Left colon (tissue), 2 donors: Measurements from ENCODE around the gene CD247. TPM values are rescaled to one million over a fixed set of nuclear protein-coding genes. Genes with fewer than 3 reads are reported as not detected.
"Not testable (repeated sequence)": the region's sequence is repeated elsewhere in the genome, so short reads cannot be mapped to it uniquely, and the experiment has no call there.

Experiments used
- ATAC-seq: fragments of 200-7000 bp; cut with Tn5 transposase; one replicate; pipeline ENCODE4 v1.9.1; 2020; ENCODE audit warnings: mild to moderate bottlenecking, moderate library complexity
- DNase-seq, 2 donors: peaks; one replicate each; pipeline ENCODE4 v3.0.0-alpha.2; 2020
- intact Hi-C, 2 donors: fragments of 100-400 bp; cut with DNase I in 1 of 2; cut with micrococcal nuclease in 1 of 2; formaldehyde crosslinking; loops; one replicate each; pipeline versions ENCODE4 v1.11.2 to v1.14.0; 2022; cut with DNase I, micrococcal nuclease
- long read RNA-seq: library from polyadenylated mRNA; unstranded; transcript quantifications from one replicate; pipeline ENCODE4 v2.0.0, GENCODE V29; 2021
- total RNA-seq, 2 donors: library from RNA; stranded (reverse); fragmentation: NEBNext Ultra II Directional; extraction: Animal tissue kit (Norgen Biotek cat#: 25700); gene quantifications; one replicate each; pipeline ENCODE4 v1.2.1, GENCODE V29; 2021
- donor health status: DM: no; HTN: no; CAD: no.
- donor health status: DM: yes; HTN: yes; CAD: no.

Gene CD247
- total RNA-seq = 1 to 10 TPM; 2.0 to 5.2 TPM
- long read RNA-seq, partial matches to known transcripts = 0 of 1 reads
- long read RNA-seq, other reads (novel, unspliced or antisense) = 1 of 1 reads

DNA sequence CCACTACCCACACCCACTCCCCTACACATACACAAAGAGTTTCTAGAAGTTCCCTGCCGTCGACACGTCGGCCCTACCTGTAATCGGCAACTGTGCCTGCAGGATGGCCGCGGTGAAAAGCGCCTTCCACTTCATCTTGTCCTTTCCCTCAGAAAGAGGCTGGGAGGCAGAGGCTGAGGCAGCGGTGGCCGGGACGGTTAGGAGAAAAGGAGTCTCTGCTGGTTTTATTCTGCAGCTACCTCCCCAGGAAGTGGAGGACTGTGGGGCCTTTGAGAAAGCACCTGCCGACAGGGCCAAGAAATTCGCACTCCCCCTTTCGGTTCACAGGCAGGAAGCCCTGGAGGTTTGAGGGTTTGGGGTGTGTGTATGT, at the start of gene CD247:
Gene CD247, minus strand, starts transcription at position 199 of the 370 bp plus-strand sequence. Its CDS starts 64 bp downstream, at position 135.
- intact Hi-C loops = no loop called here
- ATAC-seq = peak; percentile 28
- DNase-seq = no peak

DNA sequence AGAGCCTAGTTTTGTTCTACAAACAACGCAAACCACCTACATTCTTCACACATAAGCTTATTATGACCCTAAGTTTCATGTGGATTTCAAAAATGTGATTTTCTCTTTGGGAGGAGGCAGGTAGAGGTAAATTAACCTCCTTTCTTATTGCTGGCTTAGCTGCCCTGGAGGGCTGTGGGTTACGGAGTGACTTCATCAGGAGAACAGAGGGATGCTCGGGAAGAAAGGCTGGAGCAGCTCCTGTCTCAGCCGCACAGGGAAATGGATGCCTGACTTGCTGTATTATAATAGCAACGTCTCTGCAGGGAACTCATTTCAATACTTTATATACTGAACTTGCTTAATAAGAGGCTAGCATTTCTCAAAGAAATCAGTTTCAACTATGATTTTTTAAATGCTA, 49.3 kb upstream of the CD247 start:
- DNase-seq = no peak
- intact Hi-C loops = no loop called here
- ATAC-seq = no peak

DNA sequence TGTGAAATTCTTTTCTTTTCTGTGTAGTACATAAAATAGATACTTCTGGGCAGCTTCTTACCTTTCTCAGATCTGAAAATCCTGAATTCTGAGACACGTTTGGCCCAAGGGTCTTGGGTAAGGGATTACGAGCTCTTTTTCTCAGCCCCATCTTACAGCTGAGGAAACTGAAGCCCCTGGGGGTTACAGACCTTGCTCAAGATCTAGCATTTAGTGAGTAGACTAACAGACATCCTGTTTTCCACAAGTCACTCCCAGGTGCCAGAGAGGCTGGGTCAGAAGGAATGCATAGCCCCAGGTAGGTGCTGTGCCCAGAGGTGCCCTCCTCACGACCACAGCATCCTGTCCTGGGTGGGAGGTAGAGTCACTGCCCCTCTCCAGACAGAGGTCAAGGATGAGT, 48.4 kb upstream of the CD247 start:
- intact Hi-C loops = no loop called here
- ATAC-seq (no peak), DNase-seq (no peak)

DNA sequence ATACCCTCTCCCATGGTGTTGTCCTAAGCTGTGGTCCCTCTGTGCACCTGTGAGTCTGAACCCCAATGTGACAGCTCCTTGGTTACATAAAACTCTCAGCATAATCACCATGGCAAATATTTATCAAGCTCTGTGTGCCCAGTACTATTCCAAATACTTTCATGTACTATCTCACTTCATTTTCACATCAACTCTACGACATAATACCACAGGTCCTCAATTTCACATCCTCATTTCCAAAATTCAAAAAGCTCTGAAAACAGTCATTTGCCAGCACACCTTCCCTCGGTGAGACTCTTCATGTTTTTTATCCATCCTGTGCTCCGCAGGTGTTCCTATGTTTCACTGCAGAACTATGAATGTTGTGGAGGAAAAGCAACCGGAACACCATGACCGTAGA, 47.6 kb upstream of the CD247 start:
- ATAC-seq = no peak
- intact Hi-C loops = no loop called here

DNA sequence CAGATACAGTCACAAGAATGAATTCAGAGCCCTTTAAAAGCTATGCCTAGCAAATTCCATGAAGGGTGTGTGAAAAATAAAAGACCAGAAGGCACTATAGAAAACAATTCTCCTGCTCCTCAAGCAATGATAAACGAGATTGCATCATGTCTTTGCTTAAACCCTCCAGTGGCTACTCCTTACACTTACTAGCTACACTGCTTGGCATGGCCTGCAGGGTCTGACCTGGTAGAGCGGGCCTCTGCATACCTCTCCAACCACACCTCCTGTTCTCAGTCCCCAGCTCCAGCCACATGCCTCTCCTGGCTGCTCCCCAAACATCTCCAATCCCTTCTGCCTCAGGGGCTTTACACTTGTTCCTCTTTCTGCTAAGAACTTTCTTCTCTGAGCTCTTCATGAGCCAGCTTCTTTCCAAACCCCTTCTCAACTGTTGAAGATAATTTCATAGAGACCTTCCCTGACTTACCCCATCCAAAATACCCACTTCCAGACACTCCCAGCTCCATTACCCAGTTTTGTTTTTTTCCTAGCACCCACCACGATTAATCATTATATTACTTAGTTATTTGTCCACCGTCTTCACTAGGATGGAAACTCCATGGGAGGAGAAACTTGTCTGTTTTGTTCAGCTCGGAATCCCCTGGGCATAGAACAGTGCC, 46.4 kb upstream of the CD247 start:
- intact Hi-C loops = no loop called here
- ATAC-seq = no peak
- no peak for DNase-seq

More for the DNA sequence above, 47.6 kb upstream of the CD247 start:
- DNase-seq = no peak

DNA sequence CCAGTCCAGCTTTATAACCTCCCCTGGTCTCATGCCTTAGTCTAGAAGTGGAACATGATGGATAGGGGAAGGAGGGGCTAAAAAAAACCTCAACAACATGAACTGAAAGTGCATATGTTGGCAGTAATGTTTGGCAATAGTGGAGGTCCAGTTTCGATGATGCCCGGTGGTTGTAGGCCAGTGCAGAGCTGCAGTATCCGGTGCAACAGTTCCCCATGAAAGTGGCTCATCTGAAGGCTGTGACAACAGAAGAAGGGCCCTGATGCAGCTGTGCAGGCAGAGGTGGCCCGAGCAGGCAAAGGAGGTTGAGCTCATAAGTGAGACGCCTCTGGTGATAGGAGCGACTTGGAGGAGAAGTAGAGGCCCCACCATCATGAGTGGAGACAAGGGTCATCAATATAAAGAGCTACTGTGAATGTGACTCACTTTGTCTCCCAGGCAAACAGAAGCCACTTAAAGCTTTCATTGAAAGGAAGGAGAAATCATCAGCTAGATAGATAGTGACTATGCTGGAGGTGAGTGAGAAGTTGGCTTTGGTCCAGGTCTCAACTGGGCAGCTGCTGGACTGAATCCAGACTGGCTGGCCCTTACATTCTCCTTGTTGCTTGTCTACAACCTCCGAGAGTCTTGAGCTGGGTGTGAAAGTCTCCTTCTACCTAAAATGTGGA, 45.4 kb upstream of the CD247 start:
- DNase-seq (peak; percentile 7 to 41), ATAC-seq (peak; percentile 21)
- intact Hi-C loops = no loop called here

DNA sequence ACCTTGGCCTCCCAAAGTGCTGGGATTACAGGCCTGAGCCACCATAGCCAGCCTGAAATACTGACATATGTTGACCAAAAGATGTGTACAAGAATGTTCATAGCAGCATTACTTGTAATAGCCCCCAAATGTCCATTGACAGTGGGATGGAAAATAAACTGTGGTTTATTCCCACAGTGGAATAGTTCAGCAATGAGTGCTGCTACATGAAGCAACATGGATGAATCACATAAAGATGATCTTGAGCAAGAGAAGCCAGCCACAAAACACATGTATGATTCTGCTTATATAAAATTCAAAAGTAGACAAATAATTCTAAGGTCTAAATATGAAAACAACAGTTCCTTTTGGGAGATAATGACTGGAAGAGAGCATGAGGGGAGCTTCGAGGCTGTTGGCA, 44.4 kb upstream of the CD247 start:
- no peak for DNase-seq
- no peak for ATAC-seq
- intact Hi-C loops = no loop called here

DNA sequence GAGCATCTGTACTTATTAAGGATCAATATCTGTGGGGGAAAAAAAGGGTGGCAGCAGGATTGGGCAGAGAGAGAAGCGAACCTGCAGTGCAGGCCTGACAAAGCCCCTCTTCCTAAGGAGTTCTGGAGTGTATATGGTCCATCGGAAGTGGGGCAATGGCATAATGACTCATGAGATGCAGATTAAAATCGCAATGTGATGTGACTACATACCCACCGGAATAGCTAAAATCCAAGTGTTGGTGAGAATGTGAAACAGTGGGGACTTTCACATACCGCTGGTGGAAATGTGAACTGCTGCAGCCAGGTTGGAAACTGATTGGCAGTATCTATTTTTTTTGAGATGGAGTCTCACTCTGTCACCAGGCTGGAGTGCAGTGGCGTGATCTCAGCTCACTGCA, 43.4 kb upstream of the CD247 start:
- ATAC-seq (no peak), DNase-seq (no peak)
- intact Hi-C loops = no loop called here

DNA sequence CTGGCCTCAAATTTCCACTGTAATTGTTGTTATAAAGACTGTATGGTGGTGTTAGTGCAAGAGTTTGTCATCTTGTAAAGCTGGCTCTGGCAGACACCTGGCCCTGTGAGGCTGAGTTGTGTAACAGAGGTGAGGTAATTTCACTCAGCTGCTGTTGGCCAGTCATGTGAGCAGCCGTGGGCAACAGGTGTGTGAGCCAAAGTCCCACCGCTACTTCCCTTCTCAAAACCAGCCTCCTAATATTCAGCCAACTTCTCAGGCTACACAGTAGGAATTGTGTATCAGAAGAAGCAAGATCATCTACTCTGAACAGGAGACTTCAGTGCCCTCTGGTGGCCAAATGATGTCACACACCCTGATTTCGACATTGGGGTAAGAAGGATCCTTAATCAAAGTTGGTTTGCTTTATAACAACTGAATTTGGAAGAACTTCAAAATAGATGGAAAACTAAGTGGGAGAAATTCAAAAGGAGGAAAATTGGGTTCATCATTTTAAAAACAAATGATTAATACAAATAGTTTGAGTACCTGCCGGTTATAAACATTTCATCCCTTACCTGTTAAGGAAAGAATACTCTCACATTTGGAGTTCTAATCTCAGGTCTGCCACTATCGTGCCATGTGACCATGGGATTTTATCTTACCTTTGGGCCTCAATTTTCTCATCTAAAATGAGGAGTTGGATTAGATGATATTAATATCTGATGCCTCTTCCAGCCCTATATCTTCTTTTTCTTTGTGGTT, 37.8 kb upstream of the CD247 start:
- peak; percentile 36 for ATAC-seq
- intact Hi-C loops = no loop called here
- DNase-seq = peak; percentile 67 to 80

DNA sequence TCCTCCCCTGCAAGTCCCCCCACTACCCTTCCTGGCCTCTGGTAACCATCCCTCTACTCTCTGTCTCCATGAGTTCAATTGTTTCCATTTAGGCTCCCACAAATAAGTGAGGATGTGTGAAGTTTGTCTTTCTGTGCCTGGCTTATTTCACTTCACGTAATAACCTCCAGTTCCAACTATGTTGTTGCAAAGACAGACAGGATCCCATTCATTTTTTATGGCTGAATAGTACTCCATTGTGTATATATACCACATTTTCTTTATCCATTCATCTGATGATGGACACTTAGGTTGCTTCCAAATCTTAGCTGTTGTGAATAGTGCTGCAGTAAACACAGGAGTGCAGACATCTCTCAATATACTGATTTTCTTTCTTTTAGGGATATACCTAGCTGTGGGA, 36.7 kb upstream of the CD247 start:
- ATAC-seq, DNase-seq, intact Hi-C loops: not testable (repeated sequence)

DNA sequence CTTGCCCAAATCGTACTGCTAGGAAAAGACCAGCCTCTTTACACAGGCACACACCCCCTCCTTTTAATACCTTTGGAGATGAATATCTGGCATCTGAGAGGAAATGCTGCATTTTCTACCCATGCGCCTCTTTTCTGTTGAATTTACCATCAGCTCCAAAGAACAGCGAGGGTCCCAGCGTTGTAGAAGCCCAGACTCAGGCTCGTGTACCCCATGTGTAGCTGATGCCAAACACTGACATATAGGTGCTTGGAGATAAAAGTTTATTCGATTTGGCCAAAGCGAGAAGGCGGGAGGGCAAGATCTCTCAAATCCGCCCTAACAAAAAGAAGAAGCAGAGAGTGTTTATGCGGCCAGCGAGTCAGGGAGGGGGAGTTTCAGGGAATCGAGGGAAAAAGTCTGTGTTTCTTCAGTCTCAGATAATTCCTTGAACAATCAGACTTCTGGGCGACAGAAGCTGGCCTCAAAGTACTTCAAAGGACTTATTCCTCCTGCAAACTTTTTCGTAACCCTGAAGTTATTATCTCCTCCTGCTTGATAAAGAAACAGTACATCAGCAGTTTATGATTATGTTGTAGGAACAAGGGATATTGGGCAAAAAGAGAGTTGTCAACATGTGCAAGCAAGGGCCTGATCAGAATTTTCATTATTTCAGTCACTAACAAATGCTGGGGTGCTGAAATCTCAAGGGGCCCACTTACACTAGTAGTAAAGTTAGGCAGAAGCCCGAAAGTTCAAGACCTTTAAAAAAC, 35.9 kb upstream of the CD247 start:
- ATAC-seq = no peak
- intact Hi-C loops = no loop called here
- peak in 1 of 2 donors; percentile 18 for DNase-seq

DNA sequence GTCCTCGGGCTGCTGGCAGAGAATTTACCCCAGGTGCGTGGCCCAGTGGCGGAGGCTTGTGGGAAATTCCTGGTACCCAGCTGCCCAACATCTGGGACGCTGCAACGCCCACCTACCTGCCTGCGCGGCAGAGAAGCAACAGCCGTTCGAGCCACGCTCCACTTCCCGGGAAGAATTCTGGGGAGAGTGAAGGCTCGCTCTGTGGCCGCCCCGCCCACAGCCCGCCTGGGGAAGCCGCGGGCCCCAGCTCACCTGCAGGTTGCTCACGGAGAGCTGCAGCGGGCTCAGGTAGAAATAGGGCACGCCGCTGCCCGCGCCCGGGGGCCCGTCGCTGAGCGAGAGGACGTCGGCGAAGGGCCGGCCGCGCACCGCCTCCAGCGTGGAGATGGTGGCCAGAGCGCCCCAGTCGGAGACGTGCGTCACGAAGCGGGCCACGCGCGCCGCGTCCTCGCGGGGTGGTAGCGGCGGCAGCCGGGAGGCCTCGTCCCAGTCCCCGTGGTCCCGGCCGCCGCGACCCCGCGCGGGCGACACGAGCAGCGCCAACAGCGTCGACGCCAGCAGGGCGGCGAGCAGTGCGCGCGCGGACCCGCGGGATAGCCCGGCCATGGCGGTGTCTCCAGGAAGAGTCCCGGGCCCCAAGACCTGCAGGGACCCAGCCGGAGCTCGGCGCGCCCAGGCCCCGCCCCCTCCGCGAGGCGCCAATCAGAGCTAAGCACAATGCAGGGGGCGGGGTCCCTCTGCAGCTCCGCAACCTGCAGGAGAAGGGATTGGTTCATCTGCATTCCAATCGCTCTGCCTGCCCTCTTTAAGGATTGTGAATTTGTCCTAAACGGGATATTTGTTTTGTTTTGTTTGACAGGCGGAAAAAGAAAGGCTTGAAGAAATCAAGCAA, 35.1 kb upstream of the CD247 start, which contains the start of gene CREG1:
Gene CREG1, minus strand, starts transcription at position 627 of the 892 bp plus-strand sequence.
- ATAC-seq (peak; percentile 97), DNase-seq (peak; percentile 95 to 96)
- intact Hi-C loops = no loop called here

DNA sequence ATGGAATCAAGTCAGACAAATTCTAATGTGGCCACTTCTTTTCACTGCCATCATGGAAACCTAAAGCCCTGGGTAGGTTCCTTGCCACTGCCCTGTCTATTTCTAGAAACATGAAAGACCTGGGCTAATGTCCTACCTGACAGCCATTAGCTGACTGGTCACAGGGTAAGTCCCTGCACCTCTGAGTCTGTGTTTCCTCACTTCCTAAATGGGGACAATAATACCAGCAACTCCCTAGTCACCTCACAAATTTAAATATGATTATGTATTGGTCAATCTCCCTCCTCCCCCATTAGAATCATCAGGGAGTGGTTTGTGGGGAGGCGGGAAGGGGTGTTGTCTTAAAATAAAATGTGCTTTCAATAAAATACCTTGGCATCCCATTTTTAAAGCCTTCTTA, 33.0 kb upstream of the CD247 start:
- DNase-seq = no peak
- intact Hi-C loops = no loop called here
- ATAC-seq = no peak

DNA sequence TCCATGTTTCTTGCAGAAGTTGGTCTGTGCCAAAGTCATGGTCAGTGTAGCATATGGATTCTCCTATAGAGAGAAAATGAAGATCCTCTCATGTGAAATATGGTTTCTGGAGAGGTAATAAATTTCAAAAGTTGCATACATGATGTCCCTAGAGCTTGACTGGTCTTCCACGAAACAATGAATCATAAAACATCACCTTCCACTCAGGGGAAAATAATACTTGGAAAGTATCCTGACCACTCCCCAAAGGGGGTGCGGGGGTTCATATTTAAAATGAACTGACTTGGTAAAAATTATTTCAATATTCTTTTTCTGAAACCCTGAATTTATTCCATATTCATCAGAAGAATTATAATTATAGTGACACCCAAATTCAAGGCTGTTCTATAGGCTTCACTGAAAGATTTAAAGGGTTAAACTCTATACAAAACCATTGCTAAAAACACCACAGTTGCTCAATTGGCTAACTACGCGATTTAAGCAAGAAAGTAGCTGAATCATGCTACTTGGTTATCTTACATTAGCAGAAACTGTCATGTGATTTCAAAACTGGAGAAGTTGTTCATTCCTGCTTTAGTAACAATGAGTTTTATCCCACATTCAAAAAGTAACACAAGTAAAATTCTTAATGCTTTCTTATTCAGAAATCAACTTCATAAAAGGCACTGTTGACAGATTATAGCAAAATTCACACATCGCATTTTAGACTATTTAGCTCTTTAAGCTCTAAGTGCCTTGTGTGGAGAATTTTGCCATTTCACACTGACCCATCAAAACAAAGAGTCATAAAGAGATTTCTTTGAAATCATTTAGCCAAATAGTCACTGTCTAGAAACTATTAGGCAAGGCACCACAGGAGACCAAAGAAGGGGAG, 30.0 kb upstream of the CD247 start:
- ATAC-seq (no peak), DNase-seq (no peak)
- intact Hi-C loops = no loop called here

DNA sequence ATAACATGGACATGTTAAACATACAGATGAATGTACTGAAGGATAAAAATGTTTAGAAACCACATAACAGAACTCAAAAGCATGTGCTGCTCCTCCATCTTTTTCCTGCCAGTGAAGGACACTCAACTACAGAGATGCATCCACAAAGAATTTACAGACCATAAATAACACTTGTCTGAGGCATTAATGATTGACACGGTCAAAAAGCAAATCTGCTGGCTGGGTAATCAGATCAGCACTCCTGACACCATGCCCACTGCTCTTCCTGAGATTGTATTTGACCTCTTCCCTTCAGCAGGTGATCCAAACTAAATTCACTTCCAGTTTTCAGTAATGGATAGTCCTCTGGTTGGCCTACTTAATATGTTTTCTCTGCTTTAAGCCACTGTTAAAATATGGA, 28.6 kb upstream of the CD247 start:
- no peak for ATAC-seq
- intact Hi-C loops = no loop called here
- no peak for DNase-seq

DNA sequence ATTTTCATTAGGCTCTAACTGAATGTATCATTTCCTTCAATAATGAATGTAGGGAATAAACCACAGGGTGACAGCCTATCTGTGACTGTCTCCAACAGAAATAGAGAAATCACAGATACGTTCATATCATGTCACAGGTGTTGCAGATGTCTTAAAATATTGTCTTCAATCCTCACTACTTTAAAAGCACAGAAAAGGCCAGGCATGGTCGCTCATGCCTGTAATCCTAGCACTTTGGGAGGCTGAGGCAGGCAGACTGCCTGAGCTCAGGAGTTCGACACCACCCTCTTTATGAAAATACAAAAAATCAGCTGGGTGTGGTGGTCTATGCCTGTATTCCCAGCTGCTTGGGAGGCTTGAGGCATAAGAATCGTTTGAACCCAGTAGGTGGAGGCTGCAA, 27.0 kb upstream of the CD247 start:
- intact Hi-C loops = no loop called here
- ATAC-seq (no peak), DNase-seq (no peak)

DNA sequence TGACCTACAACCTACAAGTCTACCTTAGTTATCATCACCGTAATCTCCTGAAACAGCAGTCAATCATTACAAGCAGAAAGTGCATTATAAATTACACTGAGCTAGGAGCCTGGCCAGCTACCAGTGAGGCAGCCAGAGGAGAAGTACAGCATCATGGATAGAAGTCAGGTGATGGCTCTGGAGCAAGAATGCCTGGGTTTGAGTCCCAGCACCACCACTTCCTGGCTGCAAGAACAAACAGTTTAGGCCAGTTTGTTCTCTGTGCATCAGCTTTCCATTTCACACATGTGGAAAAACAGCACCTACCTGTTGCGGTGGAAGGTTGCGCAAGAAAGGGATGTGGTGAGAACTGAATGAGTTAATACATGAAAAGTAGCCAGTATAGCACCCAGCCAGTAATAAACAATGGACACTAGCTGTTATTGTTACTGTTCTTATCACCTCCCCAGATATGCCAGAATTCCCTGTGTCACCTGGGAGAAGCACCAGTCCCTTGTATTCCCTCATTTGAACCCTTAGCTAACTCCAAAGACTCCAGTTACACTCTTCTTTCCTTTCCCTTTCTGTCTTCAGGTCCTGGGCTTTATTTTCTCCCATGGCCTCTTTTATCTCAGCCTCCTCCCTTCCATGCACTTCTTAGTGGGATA, 26.2 kb upstream of the CD247 start:
- no peak for DNase-seq
- peak; percentile 53 for ATAC-seq
- intact Hi-C loops = no loop called here
